ENCODE measurements around the gene HLA-B. TPM values are rescaled to one million over a fixed set of nuclear protein-coding genes. Genes with fewer than 3 reads are reported as not detected.
"Not testable (repeated sequence)": the region's sequence is repeated elsewhere in the genome, so short reads cannot be mapped to it uniquely, and the experiment has no call there.

Gene HLA-B
- total and polyA plus RNA-seq, 2 experiments from 2014 or later: 7.7 to 27.2 TPM

- Histone ChIP-seq H3K27ac (no peak overlapping the region), H3K36me3 (no peaks in the 10 kb centered on the region), H3K9me3 (ENCODE audit: low read depth) (no peaks in the 10 kb centered on the region), H3K27me3 (peaks cover 12% of the 10 kb centered on the region), H3K4me3 (no peak overlapping the region), H3K4me1 (ENCODE audit: low read depth) (no peaks in the 10 kb centered on the region)
- DNase-seq (ENCODE audit: low read depth in 1 of 2, low spot score in 1 of 2): peak; percentile 82
- TF ChIP-seq CTCF (IDR thresholded peaks at IDR 0.05; ENCODE audit: low read depth, low read length): peak; percentile 89
Observed at GRCh38 chr6:31396422-31397152, 39.6 kb upstream of the HLA-B start.

DNA sequence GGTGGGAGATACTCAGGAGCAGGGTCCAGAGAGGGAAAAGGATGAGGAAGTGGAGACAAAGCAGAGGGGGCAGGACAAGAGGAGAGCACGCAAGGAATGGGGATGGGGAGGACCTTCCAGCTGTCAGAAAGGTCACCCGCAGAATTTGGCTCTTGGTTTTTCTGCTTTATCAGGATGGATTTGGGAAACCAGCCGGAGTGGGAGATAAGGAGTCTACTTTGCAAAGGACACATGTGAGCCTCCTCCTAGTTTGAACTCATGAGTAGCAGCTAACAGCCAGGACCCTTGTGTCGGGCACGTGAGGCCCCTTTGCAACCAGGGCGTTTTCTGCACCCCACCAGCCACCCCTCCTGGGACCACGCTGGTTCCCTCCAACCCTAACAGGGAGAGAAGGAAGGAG lies 38.9 kb upstream of the HLA-B start:
- H3K27me3 ChIP-seq: peaks cover 4% of the 10 kb centered on the region
- TF ChIP-seq CTCF (IDR thresholded peaks at IDR 0.05; ENCODE audit: low read depth, low read length): no peak
- no peak overlapping the region for H3K27ac ChIP-seq

DNA sequence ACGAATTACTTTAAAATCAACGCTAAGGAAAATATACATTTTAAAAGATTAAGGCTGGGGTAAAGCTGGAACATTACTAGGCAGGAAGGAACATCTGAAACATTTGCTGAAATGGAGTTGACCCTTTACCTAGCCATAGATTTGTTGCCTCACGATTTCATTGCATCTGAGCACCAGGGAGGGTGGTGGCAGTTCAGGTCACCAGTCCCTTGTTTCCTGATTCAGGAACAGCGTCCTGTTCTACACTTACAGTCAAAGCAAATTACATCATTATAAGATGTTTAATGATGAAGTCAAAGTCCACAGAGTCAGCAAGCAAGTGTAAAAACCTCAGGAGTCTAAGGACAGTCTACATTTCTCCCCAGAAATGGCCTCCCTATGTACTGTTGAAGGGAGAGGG lies 37.4 kb upstream of the HLA-B start:
- Histone ChIP-seq H3K4me1 (ENCODE audit: low read depth) (no peaks in the 10 kb centered on the region), H3K36me3 (no peaks in the 10 kb centered on the region), H3K9me3 (ENCODE audit: low read depth) (no peaks in the 10 kb centered on the region), H3K4me3 (no peak overlapping the region), H3K27me3 (no peaks in the 10 kb centered on the region), H3K27ac (no peak overlapping the region)
- TF ChIP-seq CTCF (IDR thresholded peaks at IDR 0.05; ENCODE audit: low read depth, low read length): no peak
- no peak for DNase-seq (ENCODE audit: low read depth in 1 of 2, low spot score in 1 of 2)

More for the DNA sequence above, 38.9 kb upstream of the HLA-B start:
- Histone ChIP-seq H3K4me3 (no peak overlapping the region), H3K9me3 (ENCODE audit: low read depth) (no peaks in the 10 kb centered on the region), H3K36me3 (no peaks in the 10 kb centered on the region), H3K4me1 (ENCODE audit: low read depth) (no peaks in the 10 kb centered on the region)
- DNase-seq (ENCODE audit: low read depth in 1 of 2, low spot score in 1 of 2): peak in 1 of 2 donors; percentile 5

DNA sequence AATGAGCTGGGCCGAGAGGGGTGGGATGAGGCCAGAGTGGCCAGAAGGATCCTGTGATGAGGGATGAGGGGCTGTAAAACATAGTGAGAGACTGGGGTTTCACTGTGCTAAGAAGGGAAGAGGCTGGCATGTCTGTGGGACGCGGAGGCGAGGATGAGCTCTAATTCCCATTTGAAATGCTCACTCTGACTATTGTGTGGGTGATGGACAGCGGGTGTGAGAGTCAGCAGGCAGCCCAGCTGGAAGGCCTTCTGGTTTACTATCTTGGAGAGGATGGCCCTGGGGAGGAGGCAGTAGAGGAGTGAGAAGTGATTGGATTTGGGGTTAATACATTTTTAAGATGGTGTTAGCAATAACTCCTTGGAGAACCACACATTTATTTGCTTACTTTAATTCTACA lies 37.0 kb upstream of the HLA-B start:
- DNase-seq (ENCODE audit: low read depth in 1 of 2, low spot score in 1 of 2): no peak
- no peaks in the 10 kb centered on the region for H3K9me3 ChIP-seq (ENCODE audit: low read depth)
- no peak overlapping the region for H3K27ac ChIP-seq
- no peak overlapping the region for H3K4me3 ChIP-seq
- TF ChIP-seq CTCF (IDR thresholded peaks at IDR 0.05; ENCODE audit: low read depth, low read length): no peak
- no peaks in the 10 kb centered on the region for H3K27me3 ChIP-seq
- no peaks in the 10 kb centered on the region for H3K4me1 ChIP-seq (ENCODE audit: low read depth)
- H3K36me3 ChIP-seq: no peaks in the 10 kb centered on the region

DNA sequence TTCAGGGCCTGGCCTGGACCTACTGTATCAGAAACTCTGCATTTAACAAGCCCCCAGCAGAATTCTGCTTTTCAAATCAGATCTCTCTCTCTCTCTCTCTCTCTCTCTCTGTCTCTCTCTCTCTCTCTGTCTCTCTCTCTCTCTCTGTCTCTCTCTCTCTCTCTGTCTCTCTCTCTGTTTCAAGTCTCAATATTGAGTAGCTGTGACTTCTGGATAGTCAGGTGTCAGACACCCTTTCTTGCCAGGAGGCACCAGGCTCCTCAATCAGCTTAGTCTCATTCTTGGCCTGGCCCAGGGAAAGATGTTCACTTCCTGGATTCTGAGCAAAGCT lies 32.8 kb upstream of the HLA-B start:
- H3K36me3 ChIP-seq; H3K9me3 ChIP-seq (ENCODE audit: low read depth); H3K27me3 ChIP-seq; H3K4me3 ChIP-seq; H3K4me1 ChIP-seq (ENCODE audit: low read depth); DNase-seq (ENCODE audit: low read depth in 1 of 2, low spot score in 1 of 2); H3K27ac ChIP-seq: not testable (repeated sequence)

DNA sequence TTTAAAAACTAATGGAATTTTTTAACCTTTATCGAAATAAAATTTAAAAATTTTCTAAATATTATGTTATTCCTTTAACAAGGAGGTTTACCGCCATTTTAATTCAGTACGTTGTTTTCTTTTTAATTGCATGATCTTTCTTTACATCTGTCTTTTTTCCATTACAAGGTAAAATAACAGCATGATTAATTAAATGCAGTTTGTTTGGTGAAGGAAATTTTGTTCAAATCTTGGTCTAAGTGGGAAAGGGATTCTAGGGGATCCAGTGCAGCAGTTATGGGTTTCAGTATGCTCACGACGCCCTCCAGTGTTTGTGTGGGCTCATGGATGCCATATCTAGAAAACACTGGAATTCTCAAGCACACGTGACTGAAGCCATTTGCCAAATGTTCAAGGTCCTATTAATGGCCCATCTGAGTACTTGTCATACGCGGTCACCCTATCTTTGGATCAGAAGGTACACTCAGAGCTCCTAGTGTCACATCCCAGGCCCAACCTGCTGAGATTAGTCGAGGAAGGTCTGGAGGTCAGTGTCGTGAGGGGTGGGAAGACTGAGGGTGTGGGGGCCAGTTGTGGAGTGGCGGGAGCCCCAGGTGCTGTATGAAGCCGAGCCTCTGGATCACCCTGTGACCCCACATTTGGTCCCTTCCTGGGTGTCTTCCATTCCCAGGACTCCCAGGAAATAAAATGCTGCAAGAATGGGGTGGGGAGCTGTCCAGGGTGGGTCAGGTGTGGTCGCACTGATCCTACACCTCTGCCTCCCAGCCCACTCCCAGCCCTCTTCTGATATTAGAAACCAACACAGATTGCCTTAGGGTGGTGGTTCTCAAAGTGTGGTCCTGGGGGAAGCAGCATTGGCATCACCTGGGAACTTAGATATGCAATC lies 32.2 kb upstream of the HLA-B start:
- H3K36me3 ChIP-seq; H3K9me3 ChIP-seq (ENCODE audit: low read depth); H3K4me1 ChIP-seq (ENCODE audit: low read depth); H3K27ac ChIP-seq; H3K4me3 ChIP-seq; DNase-seq (ENCODE audit: low read depth in 1 of 2, low spot score in 1 of 2); H3K27me3 ChIP-seq: not testable (repeated sequence)
